Colonic mucosa (tissue), 4 donors: ENCODE results near the gene LARGE1. TPM values are rescaled to one million over a fixed set of nuclear protein-coding genes. Genes with fewer than 3 reads are reported as not detected.

Experiments
- DNase-seq: peaks from one replicate; pipeline ENCODE4 v3.0.0-alpha.2; 2020
- H3K27ac ChIP-seq: fragments of 200-600 bp; one replicate; pipeline ENCODE4 v1.8.0; 2021
- H3K27me3 ChIP-seq: fragments of 200-600 bp; one replicate; pipeline ENCODE4 v1.8.0; 2021
- H3K36me3 ChIP-seq: fragments of 200-600 bp; one replicate; pipeline ENCODE4 v1.8.0; 2021
- H3K4me1 ChIP-seq: fragments of 200-600 bp; one replicate; pipeline ENCODE4 v1.8.0; 2021; ENCODE audit warnings: mild to moderate bottlenecking
- H3K4me3 ChIP-seq: fragments of 200-600 bp; one replicate; pipeline ENCODE4 v1.8.0; 2021
- H3K9ac ChIP-seq, 2 donors: one replicate each; pipeline ENCODE4 v1.7.0; 2013; ENCODE audit warnings: control low read depth in 2 of 2, low read depth in 2 of 2, low read length in 2 of 2
- H3K9me3 ChIP-seq: fragments of 200-600 bp; one replicate; pipeline ENCODE4 v1.8.0; 2021
- intact Hi-C: fragments of 100-400 bp; cut with DNase I; formaldehyde crosslinking; loops from one replicate; pipeline ENCODE4 v1.14.1; 2022
- total RNA-seq, 2 donors: library from RNA; stranded (reverse); fragmentation: NEBNext Ultra II Directional in 1 of 2; extraction: Animal tissue kit (Norgen Biotek cat#: 25700) in 1 of 2; gene quantifications; one replicate each; pipeline ENCODE4 v1.2.1, GENCODE V29; 2021
- TF ChIP-seq, protein P1 (sequence below): fragments of 200-600 bp; IDR thresholded peaks from one replicate; pipeline ENCODE4 v1.8.0; 2022; ENCODE audit warnings: antibody characterized with exemption, mild to moderate bottlenecking
- donor health status: healthy.
- donor health status: DM: no; HTN: no; CAD: no.
- donor health status: DM: no; HTN: no; CAD: no.

Gene LARGE1
- total RNA-seq: 10 to 100 TPM; 45.2 to 46.5 TPM

DNA sequence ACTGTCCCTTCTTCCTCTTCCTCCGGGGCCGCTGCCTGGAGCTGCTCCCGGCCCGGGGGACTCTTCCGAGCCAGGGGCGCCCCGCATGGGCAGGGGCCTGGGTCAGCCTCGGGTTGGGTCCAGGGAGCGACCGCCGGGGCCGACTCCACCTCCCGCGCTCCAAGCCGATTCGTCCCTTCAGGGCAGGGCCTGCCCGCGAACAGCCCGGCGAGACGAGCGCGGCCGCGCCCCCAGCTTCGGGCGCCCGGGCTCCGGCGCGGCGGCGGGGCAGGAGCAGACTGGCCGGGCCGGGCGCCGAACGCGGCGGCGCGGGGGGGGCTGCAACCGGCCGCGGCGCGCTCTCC is at the start of gene LARGE1:
TSS of gene LARGE1 (minus strand) at position 280 of the 344 bp plus-strand sequence.
- TF ChIP-seq, protein P1, sequence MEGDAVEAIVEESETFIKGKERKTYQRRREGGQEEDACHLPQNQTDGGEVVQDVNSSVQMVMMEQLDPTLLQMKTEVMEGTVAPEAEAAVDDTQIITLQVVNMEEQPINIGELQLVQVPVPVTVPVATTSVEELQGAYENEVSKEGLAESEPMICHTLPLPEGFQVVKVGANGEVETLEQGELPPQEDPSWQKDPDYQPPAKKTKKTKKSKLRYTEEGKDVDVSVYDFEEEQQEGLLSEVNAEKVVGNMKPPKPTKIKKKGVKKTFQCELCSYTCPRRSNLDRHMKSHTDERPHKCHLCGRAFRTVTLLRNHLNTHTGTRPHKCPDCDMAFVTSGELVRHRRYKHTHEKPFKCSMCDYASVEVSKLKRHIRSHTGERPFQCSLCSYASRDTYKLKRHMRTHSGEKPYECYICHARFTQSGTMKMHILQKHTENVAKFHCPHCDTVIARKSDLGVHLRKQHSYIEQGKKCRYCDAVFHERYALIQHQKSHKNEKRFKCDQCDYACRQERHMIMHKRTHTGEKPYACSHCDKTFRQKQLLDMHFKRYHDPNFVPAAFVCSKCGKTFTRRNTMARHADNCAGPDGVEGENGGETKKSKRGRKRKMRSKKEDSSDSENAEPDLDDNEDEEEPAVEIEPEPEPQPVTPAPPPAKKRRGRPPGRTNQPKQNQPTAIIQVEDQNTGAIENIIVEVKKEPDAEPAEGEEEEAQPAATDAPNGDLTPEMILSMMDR: no peak
- peak; percentile 41 for DNase-seq
- Histone ChIP-seq H3K36me3 (no peaks in the 10 kb centered on the region), H3K27me3 (peaks cover 6% of the 10 kb centered on the region), H3K4me1 (no peaks in the 10 kb centered on the region), H3K27ac (peak within 1 kb of the TSS; percentile 68), H3K9me3 (no peaks in the 10 kb centered on the region), H3K9ac (peak within 1 kb of the TSS; percentile 76 to 91), H3K4me3 (peak within 1 kb of the TSS; percentile 56)
- intact Hi-C loops: loop anchor here (5.0 to 10.0 kb wide), 4 partner anchors 265 to 1235 kb away; no protein-coding TSS in a partner anchor

DNA sequence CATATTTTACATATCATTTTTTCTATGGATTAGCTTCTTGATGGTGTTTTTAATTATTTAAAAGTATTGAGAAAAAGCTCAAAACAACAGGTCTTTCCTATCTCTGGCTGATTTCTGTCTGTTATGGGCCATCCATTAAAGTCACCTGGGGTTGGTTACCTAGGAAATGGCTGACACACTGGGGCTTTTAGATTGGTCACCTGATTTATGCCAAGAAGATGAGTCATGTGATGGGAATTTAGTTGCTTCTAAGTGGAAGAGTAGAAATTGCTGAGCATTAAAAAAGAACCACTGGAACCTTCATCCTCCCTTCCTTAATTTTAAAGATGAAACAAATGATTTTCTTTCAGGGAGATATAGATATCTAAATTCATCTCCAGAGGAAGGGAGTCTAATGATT is 48.8 kb upstream of the LARGE1 start:
- TF ChIP-seq, protein P1: no peak
- DNase-seq: no peak
- intact Hi-C loops: no loop called here

DNA sequence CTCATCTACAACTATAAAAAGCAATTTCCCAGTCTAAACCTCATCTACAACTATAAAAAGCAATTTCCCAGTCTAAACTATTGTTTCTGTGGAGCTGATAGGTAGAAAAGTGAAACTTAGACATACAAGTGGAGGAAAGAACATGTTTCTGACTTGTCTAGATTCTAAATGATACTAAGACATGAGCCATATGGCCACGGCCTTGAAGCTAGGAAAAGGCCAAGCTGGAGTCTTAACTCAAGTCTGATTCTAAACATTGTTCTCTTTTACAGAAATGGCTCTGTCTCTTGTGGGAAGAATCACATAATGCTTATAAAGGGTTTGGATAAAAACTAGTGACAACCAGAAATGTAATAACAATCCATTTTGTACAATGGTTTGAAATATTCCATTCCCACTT is 43.8 kb upstream of the LARGE1 start:
- H3K27ac ChIP-seq: no peak overlapping the region
- no peak overlapping the region for H3K9ac ChIP-seq
- H3K27me3 ChIP-seq: no peaks in the 10 kb centered on the region
- no peaks in the 10 kb centered on the region for H3K4me1 ChIP-seq
- no peak for DNase-seq
- no peaks in the 10 kb centered on the region for H3K9me3 ChIP-seq
- H3K4me3 ChIP-seq: no peak overlapping the region
- TF ChIP-seq, protein P1: no peak
- no peaks in the 10 kb centered on the region for H3K36me3 ChIP-seq
- intact Hi-C loops: no loop called here

More for the DNA sequence above, 48.8 kb upstream of the LARGE1 start:
- Histone ChIP-seq H3K9ac (no peak overlapping the region), H3K4me3 (no peak overlapping the region), H3K9me3 (no peaks in the 10 kb centered on the region), H3K4me1 (no peaks in the 10 kb centered on the region), H3K36me3 (no peaks in the 10 kb centered on the region), H3K27me3 (no peaks in the 10 kb centered on the region), H3K27ac (no peak overlapping the region)

DNA sequence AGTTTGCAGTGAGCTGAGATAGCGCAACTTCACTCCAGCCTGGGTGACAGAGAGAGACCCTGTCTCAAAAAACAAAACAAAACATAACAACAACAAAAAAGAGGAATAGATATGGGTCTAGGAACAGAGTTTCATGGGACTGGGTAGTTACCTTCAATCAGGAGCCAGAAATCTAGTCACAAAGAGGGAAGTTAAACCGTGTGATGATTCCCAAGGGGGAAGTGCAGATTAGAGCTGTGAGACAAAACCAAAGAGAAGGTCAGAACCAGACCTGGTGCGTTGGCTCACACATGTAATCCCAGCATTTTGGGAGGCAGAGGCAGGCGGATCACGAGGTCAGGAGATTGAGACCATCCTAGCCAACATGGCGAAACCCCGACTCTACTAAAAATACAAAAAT is 42.1 kb upstream of the LARGE1 start:
- H3K36me3 ChIP-seq: no peaks in the 10 kb centered on the region
- H3K27ac ChIP-seq: no peak overlapping the region
- no peaks in the 10 kb centered on the region for H3K9me3 ChIP-seq
- no peak for DNase-seq
- H3K9ac ChIP-seq: no peak overlapping the region
- TF ChIP-seq, protein P1: no peak
- no peak overlapping the region for H3K4me3 ChIP-seq
- H3K4me1 ChIP-seq: no peaks in the 10 kb centered on the region
- no peaks in the 10 kb centered on the region for H3K27me3 ChIP-seq
- intact Hi-C loops: no loop called here

DNA sequence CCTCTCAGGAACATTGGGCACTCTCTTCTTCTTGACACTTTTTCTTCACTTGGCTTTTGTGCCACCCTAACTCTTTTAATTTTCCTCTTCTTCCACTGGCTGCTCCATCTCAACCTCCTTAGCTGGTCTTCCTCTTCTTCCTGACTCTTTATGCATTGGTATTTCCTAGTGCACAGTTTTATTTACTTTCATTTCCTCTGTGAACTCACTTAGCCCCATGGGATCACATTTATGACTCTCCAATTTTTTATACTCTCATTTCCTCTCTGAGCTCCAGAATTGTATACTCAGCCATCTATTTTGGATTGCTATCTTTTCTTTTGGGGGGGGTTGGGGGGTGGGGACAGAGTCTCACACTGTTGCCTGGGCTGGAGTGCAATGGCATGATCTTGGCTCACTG is 38.5 kb upstream of the LARGE1 start:
- intact Hi-C loops: no loop called here
- H3K4me3 ChIP-seq: no peak overlapping the region
- H3K36me3 ChIP-seq: no peaks in the 10 kb centered on the region
- no peaks in the 10 kb centered on the region for H3K27me3 ChIP-seq
- no peak overlapping the region for H3K27ac ChIP-seq
- H3K9me3 ChIP-seq: no peaks in the 10 kb centered on the region
- H3K4me1 ChIP-seq: no peaks in the 10 kb centered on the region
- TF ChIP-seq, protein P1: no peak
- no peak for DNase-seq
- H3K9ac ChIP-seq: no peak overlapping the region

DNA sequence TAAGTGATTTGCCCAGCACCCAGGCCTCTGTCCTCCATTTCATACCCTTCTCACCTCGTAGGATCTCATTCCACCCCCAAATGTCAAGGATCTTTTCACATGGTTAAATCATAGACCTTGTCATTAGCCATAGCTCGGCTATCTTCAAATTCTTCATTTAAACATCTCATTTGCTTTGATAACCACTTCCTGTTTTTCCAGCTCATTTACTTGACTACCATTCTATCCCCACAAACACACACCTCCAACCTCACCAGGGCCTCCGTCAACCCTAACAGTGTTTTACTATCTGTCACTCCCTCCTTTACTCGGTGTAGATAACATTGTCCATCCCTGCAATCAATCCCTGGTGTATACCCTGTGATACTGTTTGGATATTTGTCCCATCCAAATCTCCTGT is 36.8 kb upstream of the LARGE1 start:
- intact Hi-C loops: no loop called here
- no peaks in the 10 kb centered on the region for H3K4me1 ChIP-seq
- H3K36me3 ChIP-seq: no peaks in the 10 kb centered on the region
- H3K27me3 ChIP-seq: no peaks in the 10 kb centered on the region
- H3K4me3 ChIP-seq: no peak overlapping the region
- no peak overlapping the region for H3K9ac ChIP-seq
- TF ChIP-seq, protein P1: no peak
- H3K27ac ChIP-seq: no peak overlapping the region
- H3K9me3 ChIP-seq: no peaks in the 10 kb centered on the region
- DNase-seq: no peak
